CD4-positive, alpha-beta T cell treated with Interleukin-6 for 4 hours (primary cell): ENCODE data around the gene C2orf81.
"Not testable (repeated sequence)": the region's sequence is repeated elsewhere in the genome, so short reads cannot be mapped to it uniquely, and the experiment has no call there.

Experiments used
- DNase-seq: peaks from one replicate; pipeline ENCODE4 v3.0.0-alpha.2; 2020; ENCODE audit warnings: mixed read lengths

The C2orf81 gene

DNA sequence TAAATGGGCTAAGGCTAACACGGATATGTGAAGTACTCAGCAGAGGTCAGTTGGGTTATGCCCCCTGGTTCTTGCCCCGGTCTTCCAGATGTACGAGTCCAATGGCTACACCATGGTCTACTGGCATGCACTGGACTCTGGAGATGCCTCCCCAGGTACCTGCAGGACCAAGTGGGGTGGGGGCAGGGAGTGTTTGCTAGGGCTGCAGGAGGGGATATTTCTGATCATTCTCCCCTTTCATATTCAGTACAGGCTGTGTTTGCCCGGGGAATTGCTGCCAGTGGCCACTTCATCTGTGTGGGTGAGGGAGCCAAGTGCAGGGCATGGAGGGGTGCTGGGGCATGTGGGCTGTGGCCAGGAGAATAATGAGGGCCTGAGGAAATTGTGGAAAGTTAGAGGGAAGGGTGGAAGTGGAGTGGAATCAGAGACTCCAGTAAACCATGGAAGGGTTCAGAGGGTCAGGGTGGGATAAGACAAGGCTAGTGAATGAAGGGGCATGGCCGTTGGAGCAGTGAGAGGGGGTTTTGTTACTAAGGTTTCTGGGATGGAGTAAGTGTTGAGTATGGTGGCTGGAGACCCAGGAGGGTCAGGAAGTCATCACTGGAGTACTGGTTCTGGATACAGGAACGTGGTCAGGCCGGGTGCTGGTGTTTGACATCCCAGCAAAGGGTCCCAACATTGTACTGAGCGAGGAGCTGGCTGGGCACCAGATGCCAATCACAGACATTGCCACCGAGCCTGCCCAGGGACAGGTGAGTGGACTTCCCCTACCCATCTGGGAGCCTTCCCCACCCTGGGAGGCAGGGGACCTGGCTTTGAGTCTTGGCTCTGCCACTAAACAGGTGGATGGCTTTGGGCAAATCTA lies 2.0 kb upstream of the C2orf81 start:
- no peak for DNase-seq

DNA sequence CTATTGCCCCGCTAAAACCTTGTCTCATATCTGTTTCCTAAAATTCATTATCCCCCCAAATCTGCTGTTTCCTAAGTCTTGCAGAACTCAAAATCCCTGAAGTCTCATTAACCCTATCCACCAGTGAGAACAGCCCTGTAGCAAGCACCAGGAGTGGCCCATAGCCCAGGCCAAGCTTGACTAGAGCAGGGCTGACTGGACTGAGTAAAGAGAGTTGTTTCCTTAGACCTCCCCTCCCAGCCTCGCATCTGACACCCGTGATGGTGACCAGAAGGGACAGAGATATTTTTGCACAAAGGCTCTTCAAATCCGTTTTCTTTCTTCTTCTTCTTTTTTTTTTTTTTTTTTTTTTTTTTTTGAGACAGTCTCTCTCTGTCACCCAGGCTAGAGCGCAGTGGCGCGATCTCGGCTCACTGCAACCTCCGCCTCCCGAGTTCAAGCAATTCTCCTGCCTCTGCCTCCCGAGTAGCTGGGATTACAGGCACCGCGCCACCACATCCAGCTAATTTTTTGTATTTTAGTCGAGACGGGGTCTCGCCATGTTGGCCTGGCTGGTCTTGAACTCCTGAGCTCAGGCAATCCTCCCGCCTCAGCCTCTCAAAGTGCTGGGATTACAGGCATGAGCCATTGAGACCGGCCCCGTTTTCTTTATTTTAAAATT lies 846 bp downstream of the C2orf81 start:
- not testable (repeated sequence) for DNase-seq

- DNase-seq, result no peak
These were observed 1.4 kb downstream of the C2orf81 start for GRCh38 chr2:74420006-74420405.

DNA sequence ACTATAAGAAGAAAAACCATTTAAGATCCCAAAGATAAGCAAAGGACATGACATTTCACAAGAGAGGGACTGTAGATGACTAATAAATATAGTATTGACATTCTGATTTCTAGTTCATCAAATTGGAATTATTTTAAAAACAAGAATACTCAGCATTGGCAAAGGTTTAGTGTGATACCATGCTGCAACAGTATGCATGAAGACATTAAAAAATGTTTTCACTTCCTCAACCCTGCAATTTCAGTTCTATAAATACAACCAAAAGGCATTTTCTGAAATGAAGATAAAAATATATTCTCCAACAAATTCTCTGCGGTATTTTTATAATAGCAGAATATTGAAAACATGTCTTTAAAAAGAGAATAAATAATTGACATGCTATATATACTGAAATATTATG lies 2.1 kb downstream of the C2orf81 start:
- DNase-seq, result no peak

DNA sequence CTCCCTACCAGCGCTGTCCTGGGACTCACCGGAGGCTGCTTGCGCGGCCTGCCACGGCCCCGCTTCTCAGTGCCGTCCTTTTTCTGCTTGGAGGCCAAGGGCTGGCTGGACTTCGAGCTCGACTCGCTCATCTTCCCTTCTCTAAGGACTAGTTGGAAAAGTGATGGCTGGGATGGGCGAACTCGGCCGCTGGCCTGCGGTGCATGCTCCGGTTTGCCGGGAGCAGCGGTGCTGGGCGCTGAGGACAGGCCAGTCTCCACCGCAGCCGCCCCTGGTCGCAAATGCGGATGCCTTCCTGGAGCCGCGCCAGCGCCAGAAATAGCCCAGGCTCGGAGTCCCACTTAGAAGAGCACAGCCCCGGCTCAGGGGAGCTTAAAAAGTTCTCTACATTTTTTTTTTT lies 3.1 kb downstream of the C2orf81 start:
- no peak for DNase-seq

GRCh38 chr2:74417763-74418162 lies 3.7 kb downstream of the C2orf81 start:
- no peak for DNase-seq

DNA sequence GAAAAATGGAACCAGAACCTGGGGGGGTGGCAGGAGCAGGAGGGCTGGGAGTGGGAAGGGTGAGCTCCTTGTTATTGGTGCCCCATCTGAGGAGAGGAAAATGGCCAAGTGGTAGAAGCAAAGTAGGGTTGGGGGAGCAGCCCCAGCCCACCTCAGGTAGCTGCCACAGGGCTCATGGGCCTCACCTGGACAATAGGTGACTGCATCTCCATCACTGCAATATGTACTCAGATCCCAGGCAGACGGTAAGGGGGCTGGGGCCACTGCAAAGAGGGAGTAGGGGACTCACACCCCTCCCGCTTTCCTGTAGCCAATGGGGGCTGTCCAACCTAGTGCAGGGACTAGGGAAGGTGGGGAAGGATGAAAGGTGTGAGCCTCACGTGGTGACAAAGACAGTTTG lies 4.2 kb downstream of the C2orf81 start:
- DNase-seq, result no peak

DNA sequence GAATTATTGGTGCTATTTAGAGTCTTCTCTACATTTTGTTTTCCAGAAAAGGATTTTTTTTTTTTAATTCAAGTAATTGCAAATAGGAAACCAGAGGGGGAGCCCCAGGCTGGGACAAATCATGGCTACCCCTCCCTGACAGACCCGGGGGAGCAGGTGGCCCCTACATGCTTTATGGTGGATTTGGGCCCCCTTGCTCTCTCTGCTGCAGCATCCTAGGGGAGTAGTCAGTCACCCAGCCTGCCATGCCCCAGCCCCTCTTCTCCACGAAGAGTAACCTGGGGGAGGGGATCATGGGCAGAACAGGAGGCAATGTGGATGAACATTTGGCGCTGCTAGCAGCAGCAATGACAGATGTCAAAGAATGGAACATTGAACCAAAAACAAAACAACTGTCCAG lies 4.6 kb downstream of the C2orf81 start:
- no peak for DNase-seq

DNA sequence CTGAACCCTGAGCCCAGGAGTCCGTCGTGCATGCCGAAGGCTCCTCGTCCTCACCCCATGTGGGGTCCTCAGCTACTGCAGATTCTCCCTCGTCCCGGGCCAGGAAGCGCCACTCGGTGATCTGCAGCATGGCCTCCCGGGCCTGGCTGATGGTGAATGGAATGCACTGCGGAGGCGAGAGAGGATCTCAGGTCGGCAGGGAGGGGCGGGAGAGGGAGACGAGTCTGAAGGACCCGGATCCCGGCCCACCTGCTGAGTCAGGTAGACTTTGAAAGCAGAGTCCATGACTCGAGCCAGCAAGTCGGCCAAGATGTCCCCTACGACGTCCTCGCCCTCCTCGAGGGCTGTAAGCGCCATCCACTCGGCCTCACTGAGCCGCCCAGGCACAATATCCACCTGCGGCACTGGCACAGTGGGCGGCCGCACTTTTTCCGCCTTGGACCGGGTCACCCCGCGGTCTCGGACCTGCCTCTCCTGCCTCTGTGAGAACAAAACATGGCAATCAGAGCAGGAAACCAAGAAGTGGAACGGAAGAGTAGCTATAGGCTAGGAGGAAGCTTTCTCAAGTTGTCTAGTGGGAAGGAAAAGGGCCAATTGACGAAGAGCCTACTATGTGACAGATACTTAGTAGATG lies 5.5 kb downstream of the C2orf81 start:
- DNase-seq, result no peak

DNA sequence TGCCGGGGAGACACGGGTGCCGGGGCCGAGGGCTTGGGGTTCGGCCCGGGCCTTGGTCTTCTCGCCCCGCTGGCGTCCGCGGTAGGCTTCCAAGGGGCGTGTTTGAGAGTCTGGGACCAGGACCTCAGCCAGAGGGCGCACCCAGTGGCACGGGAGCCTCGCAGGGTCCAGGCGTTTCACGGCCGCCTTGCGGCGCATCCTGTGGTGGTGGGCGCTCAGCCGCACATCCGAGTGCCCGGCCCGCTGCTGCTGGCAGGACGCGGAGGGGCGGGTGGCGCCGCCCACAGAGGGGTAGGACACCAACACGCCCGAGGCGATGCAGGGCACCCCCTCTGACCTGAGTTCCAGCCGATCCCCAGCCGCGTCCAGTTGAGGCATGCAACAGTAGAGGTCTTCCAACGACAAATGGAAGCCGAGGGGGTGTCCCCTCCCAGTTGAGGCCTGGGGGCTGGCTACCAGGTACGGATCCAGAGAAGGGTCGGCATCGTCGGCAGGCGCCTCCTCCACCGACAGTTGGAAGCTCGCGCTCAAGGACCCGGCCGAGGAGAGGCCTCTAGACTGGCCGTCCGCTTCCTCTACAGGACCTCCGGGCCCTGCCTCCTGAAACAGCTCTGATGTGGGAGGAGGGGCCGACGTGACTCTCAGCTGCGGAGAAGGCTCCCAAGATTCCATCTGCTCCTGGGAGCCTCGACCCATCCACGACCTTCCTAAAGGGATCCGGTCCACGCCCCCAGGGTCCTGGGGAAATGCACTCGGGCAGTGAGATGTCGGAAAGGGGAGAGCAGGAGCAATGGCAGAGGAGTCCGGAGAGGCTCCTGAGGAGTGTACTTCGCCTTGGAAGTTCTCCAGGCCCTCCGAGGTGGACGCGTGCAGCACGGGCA lies 6.3 kb downstream of the C2orf81 start:
- DNase-seq, result peak; percentile 47

DNA sequence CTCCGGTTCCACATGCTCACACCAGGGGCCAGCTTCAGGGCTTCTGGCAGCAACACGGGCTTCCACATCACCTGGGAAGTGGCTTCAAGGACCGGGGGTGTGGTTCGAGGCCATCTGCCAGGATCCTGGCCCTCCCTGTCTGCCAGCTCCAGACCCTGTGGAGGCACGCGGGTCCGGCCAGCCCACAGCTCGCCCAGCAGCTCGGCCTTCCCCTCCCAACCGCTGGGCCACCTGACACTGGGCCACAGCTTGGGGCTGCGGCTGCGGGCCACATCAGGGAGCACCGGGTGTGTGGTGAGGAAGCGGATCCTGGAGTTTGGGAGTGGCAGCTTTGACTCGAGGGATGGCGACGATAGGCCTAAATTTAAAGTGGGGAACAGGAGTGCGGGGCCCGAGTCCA lies 7.0 kb downstream of the C2orf81 start:
- DNase-seq, result no peak

GRCh38 chr2:74413001-74413698 lies 8.3 kb downstream of the C2orf81 start:
- DNase-seq, result no peak

- no peak for DNase-seq
These were observed 13.7 kb downstream of the C2orf81 start for GRCh38 chr2:74407682-74408081.

- DNase-seq, result no peak
These were observed 15.4 kb downstream of the C2orf81 start for GRCh38 chr2:74406035-74406434.

DNA sequence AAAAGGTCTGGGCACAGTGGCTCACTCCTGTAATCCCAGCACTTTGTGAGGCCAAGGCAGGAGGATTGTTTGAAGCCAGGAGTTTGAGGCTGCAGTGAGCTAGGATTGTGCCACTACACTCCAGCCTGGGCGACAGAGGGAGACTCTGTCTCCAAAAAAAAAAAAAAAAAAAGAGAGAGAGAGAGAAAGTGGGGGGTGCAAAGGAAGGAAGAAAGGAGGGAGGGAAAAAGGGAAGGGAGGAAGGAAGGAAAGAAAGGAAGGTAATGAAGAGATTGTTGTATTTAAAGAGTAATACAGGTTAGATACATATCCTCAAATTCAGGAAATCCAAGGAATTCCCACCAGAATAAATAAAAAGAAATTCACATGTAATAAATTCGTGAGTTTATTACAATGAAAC lies 19.5 kb downstream of the C2orf81 start:
- DNase-seq, result no peak

- DNase-seq, result no peak
These were observed 21.6 kb downstream of the C2orf81 start for GRCh38 chr2:74399785-74400184.

DNA sequence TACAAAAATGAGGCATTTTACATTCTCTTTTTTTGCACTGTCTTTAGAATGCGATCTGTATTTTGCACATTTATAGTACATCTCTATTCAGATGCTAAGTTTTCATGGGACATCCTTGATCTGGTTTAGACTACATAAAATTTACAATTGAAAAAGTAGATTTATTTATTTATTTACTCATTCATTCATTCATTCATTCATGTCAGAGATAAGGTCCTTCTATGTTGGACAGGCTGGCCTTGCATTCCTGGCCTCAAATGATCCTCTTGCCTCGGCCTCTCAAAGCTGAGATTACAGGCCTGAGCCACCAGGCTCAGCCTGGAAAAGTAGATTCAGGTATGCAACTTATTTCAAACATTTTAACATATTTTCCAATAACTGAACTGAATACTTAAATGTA lies 25.3 kb downstream of the C2orf81 start:
- no peak for DNase-seq

DNA sequence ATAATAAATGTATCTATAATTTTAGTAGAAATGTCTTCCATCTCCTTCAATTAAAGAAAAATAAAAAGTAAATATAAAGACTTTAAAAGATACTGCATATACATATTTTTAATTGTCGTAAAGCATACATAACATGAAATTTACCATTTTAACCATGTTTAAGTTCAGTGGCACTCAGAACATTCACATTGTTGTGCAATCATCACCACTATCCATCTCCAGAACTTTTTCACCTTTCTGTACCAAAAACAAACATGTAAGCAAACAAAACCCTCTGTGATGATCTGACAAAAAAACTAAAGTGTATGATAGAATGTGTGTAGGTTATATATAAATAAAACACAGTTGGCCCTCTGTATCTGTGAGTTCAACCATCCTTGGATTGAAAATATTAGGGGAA lies 27.9 kb downstream of the C2orf81 start:
- DNase-seq, result no peak

GRCh38 chr2:74392449-74392743 lies 29.0 kb downstream of the C2orf81 start:
- DNase-seq, result no peak

- DNase-seq, result peak; percentile 97
These were observed 29.6 kb downstream of the C2orf81 start for GRCh38 chr2:74391580-74392448.

GRCh38 chr2:74391209-74391579 lies 30.2 kb downstream of the C2orf81 start:
- no peak for DNase-seq

DNA sequence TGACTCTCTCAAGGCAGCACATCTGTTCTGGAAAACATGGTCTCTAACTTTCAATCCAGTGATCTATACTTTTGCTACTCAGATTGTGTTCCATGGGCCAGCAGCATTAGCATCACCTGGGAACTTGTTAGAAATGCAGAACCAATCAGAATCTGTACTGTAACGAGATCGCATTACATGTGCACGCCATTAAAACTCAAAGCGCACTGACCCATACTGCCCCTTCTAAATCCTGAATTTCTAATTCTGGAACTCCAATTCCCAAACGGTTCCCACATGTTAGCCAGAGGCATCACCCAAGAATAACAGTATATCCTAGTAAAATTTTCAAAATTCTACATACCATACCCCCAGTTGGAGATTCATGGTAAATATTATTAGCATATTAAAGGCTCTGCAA lies 30.8 kb downstream of the C2orf81 start:
- no peak for DNase-seq
